ENCODE measurements around the gene ZNF579. TPM values are rescaled to one million over a fixed set of nuclear protein-coding genes. Genes with fewer than 3 reads are reported as not detected.

The ZNF579 gene
- total RNA-seq: 6.5 and 8.9 TPM in 2 replicates

GRCh38 chr19:55580628-55581144, at the start of gene ZNF579:
Gene ZNF579 (minus strand): TSS chr19:55580848. CDS start chr19:55579639, 1,209 bp downstream.

GRCh38 chr19:55624109-55625003, 43.7 kb upstream of the ZNF579 start, which contains the start of gene ZNF784:
Gene ZNF784 (minus strand): TSS chr19:55624566. CDS start chr19:55624561, 5 bp downstream.

GRCh38 chr19:55605637-55606470, 25.2 kb upstream of the ZNF579 start, which contains the start of gene ZNF865:
Gene ZNF865 (plus strand): TSS chr19:55605647. CDS start chr19:55613619, 7,972 bp downstream.

DNA sequence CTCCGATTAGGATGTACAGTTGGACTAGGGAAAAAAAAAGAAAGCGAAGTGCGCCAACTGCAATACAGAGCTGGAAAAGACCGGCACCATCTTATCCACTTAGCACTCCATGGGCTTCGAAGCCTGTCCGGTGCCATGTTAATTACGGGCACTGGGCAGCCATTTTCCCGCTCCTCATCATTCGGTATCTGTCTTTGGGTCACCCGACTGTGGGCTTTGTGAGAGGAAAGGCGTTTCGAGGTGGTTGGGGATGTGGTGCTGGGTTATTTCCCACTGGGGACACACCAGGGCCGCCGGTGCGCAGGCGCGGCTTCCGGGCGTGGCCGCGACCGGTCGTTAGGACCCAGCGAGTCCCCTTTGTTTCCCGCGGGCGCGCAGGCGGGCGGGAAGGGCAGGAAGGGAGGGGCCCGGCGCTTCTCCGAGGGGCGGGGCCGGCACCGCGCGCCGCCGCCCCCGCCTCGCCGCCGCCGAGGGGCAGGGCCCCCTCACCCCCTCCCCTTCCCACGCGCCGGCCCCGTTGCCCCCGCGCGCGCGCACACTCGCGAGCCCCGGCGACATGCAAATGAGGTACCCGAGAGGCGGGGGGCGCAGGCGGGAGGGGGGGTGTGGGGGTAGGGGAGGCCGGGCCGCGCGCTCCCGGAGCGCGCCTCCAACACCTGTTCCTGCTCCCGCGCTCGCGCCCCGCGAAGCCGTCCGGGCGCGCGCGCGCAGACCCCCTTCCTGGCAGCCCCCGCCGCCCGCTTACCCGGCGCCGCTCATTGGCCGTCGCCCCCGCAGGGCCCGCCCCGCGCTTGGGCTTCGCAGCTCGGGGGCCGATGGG, 19.4 kb upstream of the ZNF579 start, which contains the start of gene ZNF524:
TSS of gene ZNF524 (plus strand) at position 447 of the 820 bp plus-strand sequence. CDS start 1,825 bp downstream, outside the sequence.

DNA sequence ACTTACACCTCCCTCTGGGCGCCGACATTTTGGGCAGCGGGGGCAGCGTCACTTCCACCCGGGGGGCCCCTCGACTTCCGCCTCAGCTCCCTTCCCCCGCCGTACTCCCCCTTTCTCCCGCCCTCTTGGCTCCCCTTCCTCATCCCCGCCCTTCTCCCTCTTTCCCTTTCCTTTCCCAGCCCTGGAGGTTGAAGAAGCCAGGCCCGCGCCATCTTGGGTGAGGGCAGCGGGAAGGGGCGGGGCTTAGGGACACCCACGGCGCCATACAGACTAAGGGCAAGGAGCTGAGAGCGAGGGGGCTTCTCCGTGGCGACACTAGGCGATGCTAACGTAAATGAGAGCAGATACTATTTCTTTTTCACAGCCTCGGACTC, 18.8 kb upstream of the ZNF579 start, which contains the start of gene FIZ1:
TSS of gene FIZ1 (minus strand) at position 50 of the 374 bp plus-strand sequence. CDS start 1,652 bp downstream, outside the sequence.

GRCh38 chr19:55545443-55545842, 35.2 kb downstream of the ZNF579 start, which contains the start of gene SBK3:
Gene SBK3 (minus strand): TSS chr19:55545543. CDS start chr19:55545543, 0 bp downstream.

GRCh38 chr19:55536951-55537740, 43.5 kb downstream of the ZNF579 start, which contains the start of gene SBK2:
Gene SBK2 (minus strand): TSS chr19:55537133. CDS start chr19:55536294, 839 bp downstream.

Other genes starting within 250 kb of the ZNF579 start
- gene KMT5C, start 241.0 kb downstream of the ZNF579 start, total RNA-seq: 5.0 and 5.6 TPM in 2 replicates
- gene COX6B2, start 226.1 kb downstream of the ZNF579 start, total RNA-seq: not detected in 2 replicates
- not detected in 2 replicates for gene GARIN5B, start 217.6 kb downstream of the ZNF579 start, total RNA-seq
- gene IL11, start 210.4 kb downstream of the ZNF579 start, total RNA-seq: 1.2 and 1.4 TPM in 2 replicates
- not detected in 2 replicates for gene TMEM190, start 204.0 kb downstream of the ZNF579 start, total RNA-seq
- not detected in 2 replicates for gene TMEM238, start 196.6 kb downstream of the ZNF579 start, total RNA-seq
- gene RPL28, start 194.9 kb downstream of the ZNF579 start, total RNA-seq: 441 and 509 TPM in 2 replicates
- gene UBE2S, start 173.1 kb downstream of the ZNF579 start, total RNA-seq: 32.4 and 36.3 TPM in 2 replicates
- not detected in 2 replicates for gene SHISA7, start 137.5 kb downstream of the ZNF579 start, total RNA-seq
- 48.6 and 53.3 TPM in 2 replicates for gene ISOC2, start 119.2 kb downstream of the ZNF579 start, total RNA-seq
- gene C19orf85, start 116.1 kb downstream of the ZNF579 start, total RNA-seq: not detected in 2 replicates
- gene ZNF628, start 104.2 kb downstream of the ZNF579 start, total RNA-seq: 2.1 and 2.7 TPM in 2 replicates
- gene NAT14, start 95.7 kb downstream of the ZNF579 start, total RNA-seq: 3.8 and 5.6 TPM in 2 replicates
- 23.4 and 33.8 TPM in 2 replicates for gene SSC5D, start 92.4 kb downstream of the ZNF579 start, total RNA-seq
- not detected in 2 replicates for gene SBK2, start 43.7 kb downstream of the ZNF579 start, total RNA-seq
- 0.11 TPM in 1 of 2 replicates, not detected in the other for gene SBK3, start 35.3 kb downstream of the ZNF579 start, total RNA-seq
- gene FIZ1, start 18.7 kb upstream of the ZNF579 start, total RNA-seq: 3.4 and 5.1 TPM in 2 replicates
- 6.6 and 7.1 TPM in 2 replicates for gene ZNF524, start 19.4 kb upstream of the ZNF579 start, total RNA-seq
- gene ZNF865, start 24.8 kb upstream of the ZNF579 start, total RNA-seq: 1.2 and 1.3 TPM in 2 replicates
- gene ZNF784, start 43.7 kb upstream of the ZNF579 start, total RNA-seq: 4.7 and 6.2 TPM in 2 replicates
- 5.3 and 8.6 TPM in 2 replicates for gene ZNF580, start 60.2 kb upstream of the ZNF579 start, total RNA-seq
- 17.6 and 20.4 TPM in 2 replicates for gene ZNF581, start 62.8 kb upstream of the ZNF579 start, total RNA-seq
- gene CCDC106, start 67.4 kb upstream of the ZNF579 start, total RNA-seq: 6.9 and 7.4 TPM in 2 replicates
- gene U2AF2, start 74.2 kb upstream of the ZNF579 start, total RNA-seq: 65.0 and 66.0 TPM in 2 replicates
- 48.3 and 57.5 TPM in 2 replicates for gene EPN1, start 94.4 kb upstream of the ZNF579 start, total RNA-seq
- gene NLRP9, start 157.6 kb upstream of the ZNF579 start, total RNA-seq: not detected in 2 replicates
- not detected in 2 replicates for gene RFPL4A, start 178.2 kb upstream of the ZNF579 start, total RNA-seq
- gene RFPL4AL1, start 188.3 kb upstream of the ZNF579 start, total RNA-seq: not detected in 2 replicates